ENCODE results near the gene ADCK1. TPM values are rescaled to one million over a fixed set of nuclear protein-coding genes. Genes with fewer than 3 reads are reported as not detected.

Gene ADCK1
- total and polyA plus RNA-seq, 9 of the 15 experiments (the other 6 are each of a cell fraction or from before 2014, with no cell fraction given) = 2.8 to 8.9 (median 4.3) TPM

- no peak for ATAC-seq
- H3K9me1 ChIP-seq (ENCODE audit: control insufficient read depth, insufficient read depth, low read length) = peaks cover 2% of the 10 kb centered on the region
- BruUV-seq (replicated peaks) = no TSS peak
- peaks cover 48 to 58% of the 10 kb centered on the region in 2 experiments for H3K4me1 ChIP-seq (replicated peaks in 1 of 2; ENCODE audit: control insufficient read depth in 2 of 2, insufficient read depth in 2 of 2, low read length in 2 of 2)
- no peaks in the 10 kb centered on the region; the same call in 2 of the 3 replicates for H3K36me3 ChIP-seq (ENCODE audit: control insufficient read depth, insufficient read depth, low read length)
- no peak overlapping the region for H3K27ac ChIP-seq (ENCODE audit: extremely low read depth, low read depth, low read length)
- no peaks in the 10 kb centered on the region for H3K79me2 ChIP-seq (ENCODE audit: control insufficient read depth, insufficient read depth, low read length)
- intact Hi-C loops (cut with micrococcal nuclease) (loop anchor here (2.0 to 10.0 kb wide), 2 partner anchors 100 to 294 kb away; partner anchors contain the start of gene SNW1), in situ Hi-C loops (cut with MboI) (no loop called here)
- ChIA-PET POLR2A (interaction anchor here (1.3 kb wide), 1 partner anchor 21 kb away, joined by 3 read pairs; no protein-coding TSS in a partner anchor), CTCF (ENCODE audit: low intra/inter-chr PET ratio) (no interaction called here)
- TF ChIP-seq EGR1 (conservative IDR thresholded peaks at IDR 0.05) = peak; percentile 25; the same call in 1 of the 2 replicates
- TF ChIP-seq ZNF121 (CRISPR knock-in tag; conservative IDR thresholded peaks at IDR 0.05) = no peak
- no peak overlapping the region for H3K4me3 ChIP-seq
- no peak overlapping the region for H3K4me2 ChIP-seq (ENCODE audit: insufficient read depth, low read length)
- no CpG with 5 or more reads among the region's 6 CpGs for WGBS (ENCODE audit: insufficient coverage, low coverage, missing lambda C conversion rate)
- no peaks in the 10 kb centered on the region for H4K20me1 ChIP-seq (replicated peaks; ENCODE audit: control insufficient read depth, insufficient read depth, low read length)
- no peaks in the 10 kb centered on the region; the same call in 1 of the 2 replicates for H3K9me3 ChIP-seq (replicated peaks; ENCODE audit: control insufficient read depth, insufficient read depth, low read depth, low read length)
- no peaks in the 10 kb centered on the region for H3K27me3 ChIP-seq (ENCODE audit: control insufficient read depth in 2 of 2, insufficient read depth in 2 of 2, low read length in 2 of 2)
- 0 out of 4 replicates have a peak overlapping the region, but pooled peaks of 1 of the 2 experiments have one; percentile 40 for H3K9ac ChIP-seq (ENCODE audit: insufficient read depth in 1 of 2, low read depth in 2 of 2, low read length in 2 of 2)
- no peak for FAIRE-seq
- DNase-seq (ENCODE audit: extremely low read depth in 1 of 4, low spot score in 3 of 4) = no peak
- H2AFZ ChIP-seq (ENCODE audit: low read depth, low read length) = no peak overlapping the region
Measured at GRCh38 chr14:77861201-77861600, 61.3 kb downstream of the ADCK1 start.

- DNase-seq (ENCODE audit: extremely low read depth in 1 of 4, low spot score in 3 of 4) (peak; percentile 76 to 79 (median 78)), ATAC-seq (peak; percentile 85), FAIRE-seq (peak; percentile 89)
- Histone ChIP-seq H3K4me1 (replicated peaks in 1 of 2; ENCODE audit: control insufficient read depth in 2 of 2, insufficient read depth in 2 of 2, low read length in 2 of 2) (peaks cover 43 to 55% of the 10 kb centered on the region in 2 experiments), H3K4me2 (ENCODE audit: insufficient read depth, low read length) (no peak overlapping the region), H3K36me3 (ENCODE audit: control insufficient read depth, insufficient read depth, low read length) (no peaks in the 10 kb centered on the region; the same call in 2 of the 3 replicates), H3K9me1 (ENCODE audit: control insufficient read depth, insufficient read depth, low read length) (peaks cover 2% of the 10 kb centered on the region), H3K27me3 (ENCODE audit: control insufficient read depth in 2 of 2, insufficient read depth in 2 of 2, low read length in 2 of 2) (no peaks in the 10 kb centered on the region), H2AFZ (ENCODE audit: low read depth, low read length) (no peak overlapping the region), H3K27ac (ENCODE audit: extremely low read depth, low read depth, low read length) (no peak overlapping the region), H3K9ac (ENCODE audit: insufficient read depth in 1 of 2, low read depth in 2 of 2, low read length in 2 of 2) (no peak overlapping the region), H3K9me3 (replicated peaks; ENCODE audit: control insufficient read depth, insufficient read depth, low read depth, low read length) (no peaks in the 10 kb centered on the region; the same call in 1 of the 2 replicates), H3K4me3 (no peak overlapping the region), H4K20me1 (replicated peaks; ENCODE audit: control insufficient read depth, insufficient read depth, low read length) (no peaks in the 10 kb centered on the region), H3K79me2 (ENCODE audit: control insufficient read depth, insufficient read depth, low read length) (no peaks in the 10 kb centered on the region)
- CTCF ChIA-PET (ENCODE audit: low intra/inter-chr PET ratio) = interaction anchor here (0.6 to 1.6 kb wide), 3 partner anchors 129 to 704 kb away, joined by 4 to 7 read pairs (median 6); no protein-coding TSS in a partner anchor
- no TSS peak for BruUV-seq (replicated peaks)
- intact Hi-C loops (cut with micrococcal nuclease) (loop anchor here (1.0 to 10.0 kb wide), 6 partner anchors 61 to 293 kb away; no protein-coding TSS in a partner anchor), in situ Hi-C loops (cut with MboI) (no loop called here)
- WGBS (ENCODE audit: insufficient coverage, low coverage, missing lambda C conversion rate) = 43% methylated on average over 11 of the region's 11 CpGs
- POLR2A ChIA-PET = interaction anchor here (0.7 to 1.3 kb wide), 2 partner anchors 22 to 491 kb away, joined by 3 read pairs; no protein-coding TSS in a partner anchor
- TF ChIP-seq HDAC8 (tag; IDR thresholded peaks at IDR 0.05) (no peak), ZNF699 (CRISPR knock-in tag; IDR thresholded peaks at IDR 0.05; ENCODE audit: insufficient replicate concordance) (no peak), DACH1 (IDR thresholded peaks at IDR 0.05; ENCODE audit: partially characterized antibody) (no peak), DNMT1 (IDR thresholded peaks at IDR 0.05) (no peak), HDAC1 (IDR thresholded peaks at IDR 0.05) (no peak), SRF (CRISPR knock-in tag; IDR thresholded peaks at IDR 0.05) (no peak), SREBF2 (CRISPR knock-in tag; IDR thresholded peaks at IDR 0.05) (no peak), GTF2E2 (tag; IDR thresholded peaks at IDR 0.05) (no peak), KLF1 (tag; IDR thresholded peaks at IDR 0.05) (no peak)
- TF ChIP-seq, protein P1, sequence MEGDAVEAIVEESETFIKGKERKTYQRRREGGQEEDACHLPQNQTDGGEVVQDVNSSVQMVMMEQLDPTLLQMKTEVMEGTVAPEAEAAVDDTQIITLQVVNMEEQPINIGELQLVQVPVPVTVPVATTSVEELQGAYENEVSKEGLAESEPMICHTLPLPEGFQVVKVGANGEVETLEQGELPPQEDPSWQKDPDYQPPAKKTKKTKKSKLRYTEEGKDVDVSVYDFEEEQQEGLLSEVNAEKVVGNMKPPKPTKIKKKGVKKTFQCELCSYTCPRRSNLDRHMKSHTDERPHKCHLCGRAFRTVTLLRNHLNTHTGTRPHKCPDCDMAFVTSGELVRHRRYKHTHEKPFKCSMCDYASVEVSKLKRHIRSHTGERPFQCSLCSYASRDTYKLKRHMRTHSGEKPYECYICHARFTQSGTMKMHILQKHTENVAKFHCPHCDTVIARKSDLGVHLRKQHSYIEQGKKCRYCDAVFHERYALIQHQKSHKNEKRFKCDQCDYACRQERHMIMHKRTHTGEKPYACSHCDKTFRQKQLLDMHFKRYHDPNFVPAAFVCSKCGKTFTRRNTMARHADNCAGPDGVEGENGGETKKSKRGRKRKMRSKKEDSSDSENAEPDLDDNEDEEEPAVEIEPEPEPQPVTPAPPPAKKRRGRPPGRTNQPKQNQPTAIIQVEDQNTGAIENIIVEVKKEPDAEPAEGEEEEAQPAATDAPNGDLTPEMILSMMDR (IDR thresholded peaks at IDR 0.05 in 2 of 3, conservative IDR thresholded peaks at IDR 0.05 in 1 of 3; ENCODE audit: insufficient read depth in 2 of 3, low read depth in 1 of 3, low read length in 3 of 3) = peak; percentile 75 to 91 (median 83)
Measured at GRCh38 chr14:77862154-77862786, 62.4 kb downstream of the ADCK1 start.

All from K562 (cell line).